Stimulated activated CD8-positive, alpha-beta memory T cell treated with anti-CD3 and anti-CD28 coated beads, Interleukin-7, amount 100 ng/mL, for 1 hour (primary cell): ENCODE data around the gene ACTG2.

Experiments
- DNase-seq, 2 donors: peaks; one replicate each; pipeline ENCODE4 v3.0.0-alpha.2; 2020; ENCODE audit warnings: low read depth in 2 of 2

Gene ACTG2

GRCh38 chr2:73969356-73969755 is 76.5 kb downstream of the ACTG2 start:
- DNase-seq = no peak
